Ovary (tissue), 9 donors: ENCODE measurements around the gene CMTM5. TPM values are rescaled to one million over a fixed set of nuclear protein-coding genes. Genes with fewer than 3 reads are reported as not detected.

Experiments used
- DNase-seq, 5 donors: peaks; one replicate each; pipeline ENCODE4 v3.0.0-alpha.2; 2019 to 2020
- H3K27ac ChIP-seq, 2 donors: fragments of 200-600 bp; one replicate each; pipeline versions ENCODE4 v1.5.1 to v1.8.0; 2019 to 2022
- H3K27me3 ChIP-seq: fragments of 200-600 bp; one replicate; pipeline ENCODE4 v1.8.0; 2022
- H3K36me3 ChIP-seq: fragments of 200-600 bp; sonication (generic); one replicate; pipeline ENCODE4 v1.5.1; 2019
- H3K4me1 ChIP-seq: one replicate; pipeline ENCODE4 v1.8.1; 2013; ENCODE audit warnings: mild to moderate bottlenecking, moderate library complexity; ENCODE audit not compliant: insufficient read depth
- H3K4me3 ChIP-seq: fragments of 200-600 bp; sonication (generic); one replicate; pipeline ENCODE4 v1.5.1; 2017
- H3K9me3 ChIP-seq, 2 donors: fragments of 200-600 bp in 1 of 2; sonication (generic) in 1 of 2; one replicate each; pipeline versions ENCODE4 v1.5.1 to v1.8.1; 2013 to 2019; ENCODE audit warnings: mild to moderate bottlenecking in 1 of 2, moderate library complexity in 1 of 2
- EP300 ChIP-seq: sonication (generic); formaldehyde crosslinking; IDR thresholded peaks from one replicate; pipeline ENCODE4 v1.6.1; 2017; ENCODE audit warnings: antibody characterized with exemption
- POLR2A ChIP-seq: fragments of 450-650 bp; IDR thresholded peaks from one replicate; pipeline ENCODE4 v1.6.1; 2017; ENCODE audit warnings: antibody characterized with exemption, mild to moderate bottlenecking, moderate library complexity
- WGBS, 3 donors: extraction: QIAGEN DNeasy Blood & Tissue Kit in 1 of 3; methylation state at CpG; one replicate each; pipeline versions ENCODE4 v1.1.5 to v1.1.7; 2013 to 2017; 5-methylcytosine and 5-hydroxymethylcytosine counted together
- intact Hi-C, 4 donors: fragments of 100-400 bp; cut with DNase I; formaldehyde crosslinking; loops; one replicate each; pipeline versions ENCODE4 v1.11.0 to v1.15.1; 2022 to 2023
- polyA plus RNA-seq, 2 donors: library from polyadenylated mRNA; stranded (reverse); fragments of 200-250 nt in 1 of 2; fragments of 350-450 nt in 1 of 2; fragmentation: Illumina TruSeq in 1 of 2; extraction: RNeasy Lipid Tissue Mini Kit (QIAGEN cat#74804) in 1 of 2; gene quantifications; one replicate each; pipeline ENCODE4 v1.2.3, GENCODE V29; 2013 to 2014
- total RNA-seq, 7 donors: library from RNA; depleted of rRNA in 2 of 7; stranded (reverse); fragments of >200 nt in 2 of 7; fragmentation: NEBNext Ultra II Directional in 3 of 7; extraction: Animal tissue kit (Norgen Biotek cat#: 25700) in 3 of 7; gene quantifications; one replicate each; pipeline versions ENCODE4 v1.1.0 to v1.2.4, GENCODE V29; 2016 to 2023
- TF ChIP-seq, protein P1 (sequence below), 3 donors: fragments of 450-650 bp in 2 of 3; fragments of 200-600 bp in 1 of 3; IDR thresholded peaks; one replicate each; pipeline versions ENCODE4 v1.5.1 to v1.8.0; 2016 to 2022; ENCODE audit warnings: antibody characterized with exemption in 3 of 3, mild to moderate bottlenecking in 1 of 3
- donor health status: DM: no; HTN: no; CAD: no; lungs with moderate emphysema.
- donor health status: DM: no; HTN: no; CAD: no.
- donor health status: Bipolar disorder and iron deficiency.
- donor health status: DM: yes; HTN: yes; CAD: no.
- donor health status: DM: no; HTN: no; CAD: no.
- donor health status: DM: yes; HTN: yes; CAD: no.

Gene CMTM5
- total and polyA plus RNA-seq, 9 donors = 0.16 to 1.1 (median 0.48) TPM; not detected in 6

DNA sequence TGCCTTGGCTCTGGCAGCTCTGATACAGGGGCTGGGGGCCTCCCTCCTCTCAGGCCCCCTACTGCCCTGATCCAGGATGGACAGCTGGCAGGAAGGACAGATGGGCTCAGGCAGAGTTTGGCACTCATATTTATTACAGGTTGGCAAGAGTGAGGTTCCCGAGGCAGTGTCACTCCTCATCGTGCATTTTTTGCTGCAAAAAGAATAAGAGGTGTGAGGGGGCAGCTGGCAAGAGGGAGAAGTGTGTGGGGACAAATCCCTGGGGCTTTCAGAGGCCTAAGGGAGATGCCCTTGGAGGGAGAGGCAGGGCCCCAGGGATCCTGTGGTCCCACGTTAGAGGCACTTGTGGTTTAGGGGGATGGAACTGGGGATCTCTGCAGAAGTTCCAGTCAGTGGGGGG, 5.0 kb downstream of the CMTM5 start:
- H3K4me3 ChIP-seq = no peak overlapping the region
- intact Hi-C loops = loop anchor here in 2 of 4 donors (5.0 kb wide), 2 partner anchors 55 to 115 kb away; no protein-coding TSS in a partner anchor
- no peaks in the 10 kb centered on the region for H3K36me3 ChIP-seq

DNA sequence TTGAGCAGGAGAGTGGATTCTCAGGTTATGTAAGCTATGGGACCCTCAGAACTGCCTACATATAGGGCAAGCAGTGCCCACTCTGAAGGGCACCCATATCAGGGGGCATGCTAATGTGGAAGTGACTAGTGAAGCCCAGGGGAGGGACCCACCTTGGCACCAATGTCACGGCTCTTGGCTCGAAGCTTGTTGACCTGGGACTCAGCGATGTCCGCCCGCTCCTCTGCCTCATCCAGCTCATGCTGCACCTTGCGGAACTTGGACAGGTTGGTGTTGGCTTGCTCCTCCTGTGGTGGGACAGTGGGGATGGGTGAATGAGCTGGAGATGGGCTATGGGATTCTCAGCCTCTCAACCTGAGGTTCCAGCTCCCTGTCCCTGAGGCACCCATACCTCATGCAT, 5.4 kb downstream of the CMTM5 start:
- Histone ChIP-seq H3K4me1 (no peaks in the 10 kb centered on the region), H3K27ac (no peak overlapping the region), H3K27me3 (no peaks in the 10 kb centered on the region), H3K4me3 (no peak overlapping the region), H3K36me3 (no peaks in the 10 kb centered on the region), H3K9me3 (no peaks in the 10 kb centered on the region)
- DNase-seq = no peak
- intact Hi-C loops = loop anchor here in 2 of 4 donors (5.0 kb wide), 2 partner anchors 55 to 115 kb away; no protein-coding TSS in a partner anchor
- 84 to 90% (median 89%) methylated on average over 6 of the region's 6 CpGs for WGBS, 3 donors
- TF ChIP-seq, protein P1, sequence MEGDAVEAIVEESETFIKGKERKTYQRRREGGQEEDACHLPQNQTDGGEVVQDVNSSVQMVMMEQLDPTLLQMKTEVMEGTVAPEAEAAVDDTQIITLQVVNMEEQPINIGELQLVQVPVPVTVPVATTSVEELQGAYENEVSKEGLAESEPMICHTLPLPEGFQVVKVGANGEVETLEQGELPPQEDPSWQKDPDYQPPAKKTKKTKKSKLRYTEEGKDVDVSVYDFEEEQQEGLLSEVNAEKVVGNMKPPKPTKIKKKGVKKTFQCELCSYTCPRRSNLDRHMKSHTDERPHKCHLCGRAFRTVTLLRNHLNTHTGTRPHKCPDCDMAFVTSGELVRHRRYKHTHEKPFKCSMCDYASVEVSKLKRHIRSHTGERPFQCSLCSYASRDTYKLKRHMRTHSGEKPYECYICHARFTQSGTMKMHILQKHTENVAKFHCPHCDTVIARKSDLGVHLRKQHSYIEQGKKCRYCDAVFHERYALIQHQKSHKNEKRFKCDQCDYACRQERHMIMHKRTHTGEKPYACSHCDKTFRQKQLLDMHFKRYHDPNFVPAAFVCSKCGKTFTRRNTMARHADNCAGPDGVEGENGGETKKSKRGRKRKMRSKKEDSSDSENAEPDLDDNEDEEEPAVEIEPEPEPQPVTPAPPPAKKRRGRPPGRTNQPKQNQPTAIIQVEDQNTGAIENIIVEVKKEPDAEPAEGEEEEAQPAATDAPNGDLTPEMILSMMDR (IDR thresholded peaks at IDR 0.05) = no peak
- TF ChIP-seq EP300 = no peak

More for the DNA sequence above, 5.0 kb downstream of the CMTM5 start:
- Histone ChIP-seq H3K4me1 (no peaks in the 10 kb centered on the region), H3K9me3 (no peaks in the 10 kb centered on the region), H3K27me3 (no peaks in the 10 kb centered on the region), H3K27ac (no peak overlapping the region)
- no peak for DNase-seq
- 54 to 67% (median 55%) methylated on average over 3 of the region's 3 CpGs for WGBS, 3 donors
- no peak for TF ChIP-seq POLR2A
- TF ChIP-seq, protein P1 (IDR thresholded peaks at IDR 0.05) = no peak

DNA sequence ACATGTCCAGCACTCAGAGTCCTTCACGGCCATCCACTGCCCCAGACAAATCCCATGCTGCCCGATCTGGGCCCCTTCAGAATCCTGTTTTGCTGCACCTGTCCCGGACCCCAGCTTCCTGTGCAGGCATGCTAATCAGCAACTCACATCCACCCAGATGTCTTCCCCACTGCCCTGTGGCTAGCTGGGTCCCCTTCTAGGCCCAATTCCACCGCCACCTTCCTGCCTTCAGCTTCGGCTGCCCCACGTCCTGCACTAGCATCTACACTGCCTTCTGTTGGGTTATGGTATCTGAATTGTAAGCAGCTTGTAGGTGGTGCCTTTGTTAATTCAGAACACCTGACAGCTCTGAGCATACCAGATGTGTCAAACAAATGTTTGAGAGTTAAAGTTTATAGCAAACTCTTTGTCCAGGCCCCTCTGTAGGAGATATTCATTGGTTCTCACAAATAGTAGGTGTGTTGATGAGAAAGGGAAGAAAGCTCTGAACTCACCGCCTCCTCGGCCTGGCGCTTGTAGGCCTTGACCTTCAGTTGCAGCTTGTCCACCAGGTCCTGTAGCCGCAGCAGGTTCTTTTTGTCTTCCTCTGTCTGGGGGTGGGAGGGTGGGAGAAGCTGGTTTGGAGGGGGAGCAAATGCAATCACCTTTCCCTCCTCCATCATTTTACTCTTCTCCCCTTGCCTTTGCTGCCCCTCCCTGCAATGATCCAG, 6.0 kb downstream of the CMTM5 start:
- DNase-seq = no peak
- no peaks in the 10 kb centered on the region for H3K27me3 ChIP-seq
- H3K36me3 ChIP-seq = no peaks in the 10 kb centered on the region
- H3K4me1 ChIP-seq = no peaks in the 10 kb centered on the region
- H3K4me3 ChIP-seq = no peak overlapping the region
- 68 to 79% (median 71%) methylated on average over 10 of the region's 10 CpGs for WGBS, 3 donors
- TF ChIP-seq POLR2A = no peak
- TF ChIP-seq, protein P1 (IDR thresholded peaks at IDR 0.05) = no peak
- no peaks in the 10 kb centered on the region for H3K9me3 ChIP-seq
- intact Hi-C loops = loop anchor here in 2 of 4 donors (5.0 kb wide), 2 partner anchors 56 to 116 kb away; no protein-coding TSS in a partner anchor
- no peak overlapping the region for H3K27ac ChIP-seq

DNA sequence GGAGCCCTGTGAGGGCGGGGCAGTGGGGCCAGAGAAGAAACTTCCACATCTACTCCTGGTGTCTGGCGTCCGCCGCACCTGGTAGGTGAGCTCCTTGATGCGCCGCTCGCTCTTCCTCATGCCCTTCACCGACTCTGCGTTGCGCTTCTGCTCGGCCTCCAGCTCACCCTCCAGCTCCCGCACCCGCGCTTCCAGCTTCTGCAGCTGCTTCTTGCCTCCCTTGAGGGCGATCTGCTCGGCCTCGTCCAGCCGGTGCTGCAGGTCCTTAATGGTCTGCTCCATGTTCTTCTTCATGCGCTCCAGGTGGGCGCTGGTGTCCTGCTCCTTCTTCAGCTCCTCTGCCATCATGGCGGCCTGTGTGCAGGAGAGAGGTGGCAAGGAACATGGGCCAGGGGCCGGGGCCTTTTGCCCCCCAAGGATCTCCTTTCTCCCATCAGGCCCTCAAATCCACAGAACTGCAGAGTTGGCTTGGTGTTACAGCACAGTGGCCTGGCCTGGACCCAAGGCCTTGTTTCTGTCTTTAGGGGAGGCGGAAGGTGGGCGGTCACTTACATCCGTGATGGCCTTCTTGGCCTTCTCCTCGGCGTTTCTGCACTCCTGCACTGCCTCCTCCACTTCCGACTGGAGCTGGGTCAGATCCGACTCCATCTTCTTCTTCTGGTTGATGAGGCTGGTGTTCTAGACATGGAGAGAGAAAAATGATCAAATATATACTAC, 7.7 kb downstream of the CMTM5 start:
- intact Hi-C loops = loop anchor here in 2 of 4 donors (5.0 kb wide), 2 partner anchors 57 to 117 kb away; no protein-coding TSS in a partner anchor
- no peaks in the 10 kb centered on the region for H3K9me3 ChIP-seq
- no peaks in the 10 kb centered on the region for H3K4me1 ChIP-seq
- no peaks in the 10 kb centered on the region for H3K36me3 ChIP-seq
- H3K27me3 ChIP-seq = no peaks in the 10 kb centered on the region
- no peak overlapping the region for H3K27ac ChIP-seq
- no peak overlapping the region for H3K4me3 ChIP-seq
- DNase-seq = no peak
- WGBS, 3 donors = 84 to 87% (median 84%) methylated on average over 29 of the region's 29 CpGs
- no peak for TF ChIP-seq POLR2A
- TF ChIP-seq EP300 = no peak
- TF ChIP-seq, protein P1 (IDR thresholded peaks at IDR 0.05) = no peak
